Measurements from ENCODE around the gene SGTB. TPM values are rescaled to one million over a fixed set of nuclear protein-coding genes. Genes with fewer than 3 reads are reported as not detected.

SGTB gene, protein sequence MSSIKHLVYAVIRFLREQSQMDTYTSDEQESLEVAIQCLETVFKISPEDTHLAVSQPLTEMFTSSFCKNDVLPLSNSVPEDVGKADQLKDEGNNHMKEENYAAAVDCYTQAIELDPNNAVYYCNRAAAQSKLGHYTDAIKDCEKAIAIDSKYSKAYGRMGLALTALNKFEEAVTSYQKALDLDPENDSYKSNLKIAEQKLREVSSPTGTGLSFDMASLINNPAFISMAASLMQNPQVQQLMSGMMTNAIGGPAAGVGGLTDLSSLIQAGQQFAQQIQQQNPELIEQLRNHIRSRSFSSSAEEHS
- total RNA-seq: 18.1 and 23.9 TPM in 2 replicates

DNA sequence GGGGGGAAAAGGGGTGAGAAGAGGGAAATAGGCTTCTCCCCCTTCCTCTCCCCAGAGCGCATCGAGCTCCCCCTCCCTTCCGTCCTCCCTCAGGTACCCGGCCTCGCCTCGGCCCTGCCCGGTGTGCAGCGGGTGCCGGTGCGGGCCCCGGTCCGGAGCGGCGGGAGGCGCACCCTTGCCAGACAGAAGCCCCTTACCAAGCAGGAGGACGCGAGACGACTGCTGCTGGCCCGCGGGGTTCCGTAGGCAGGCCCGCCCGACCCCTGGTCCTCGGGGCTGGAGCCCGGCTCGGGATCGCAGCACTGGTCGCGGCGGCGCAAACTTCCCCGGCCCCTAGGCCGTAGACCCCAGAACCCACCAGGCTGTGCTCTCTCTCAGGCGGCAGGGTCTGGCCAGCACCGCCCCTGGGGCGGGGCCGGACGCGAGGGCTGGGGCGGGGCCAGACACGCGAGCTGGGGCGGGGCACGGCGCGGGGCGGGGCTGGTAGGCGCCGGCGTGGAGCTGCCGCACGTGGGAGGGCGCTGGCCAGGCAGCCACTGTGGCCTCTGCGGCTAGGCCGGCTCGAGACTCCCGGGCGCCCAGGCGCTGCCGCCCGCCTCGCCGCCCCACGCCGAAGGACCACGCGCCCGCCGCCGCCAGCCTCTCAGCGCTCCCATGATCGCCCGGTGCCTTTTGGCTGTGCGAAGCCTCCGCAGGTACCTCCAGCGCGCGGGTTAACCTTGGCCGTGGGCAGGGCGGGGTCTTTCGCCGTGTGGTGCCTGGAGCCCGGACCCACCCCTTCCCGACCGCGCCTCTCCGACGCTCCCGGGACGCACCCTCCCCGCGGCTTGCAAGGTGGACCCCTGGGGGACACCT, at the start of gene SGTB, which contains the start of gene NLN:
Gene SGTB (minus strand): TSS at position 390 of the 855 bp plus-strand sequence. CDS start 1,302 bp downstream, outside the sequence.
Gene NLN (plus strand): TSS at position 486 of the 855 bp plus-strand sequence. CDS start 169 bp downstream, at position 655.

DNA sequence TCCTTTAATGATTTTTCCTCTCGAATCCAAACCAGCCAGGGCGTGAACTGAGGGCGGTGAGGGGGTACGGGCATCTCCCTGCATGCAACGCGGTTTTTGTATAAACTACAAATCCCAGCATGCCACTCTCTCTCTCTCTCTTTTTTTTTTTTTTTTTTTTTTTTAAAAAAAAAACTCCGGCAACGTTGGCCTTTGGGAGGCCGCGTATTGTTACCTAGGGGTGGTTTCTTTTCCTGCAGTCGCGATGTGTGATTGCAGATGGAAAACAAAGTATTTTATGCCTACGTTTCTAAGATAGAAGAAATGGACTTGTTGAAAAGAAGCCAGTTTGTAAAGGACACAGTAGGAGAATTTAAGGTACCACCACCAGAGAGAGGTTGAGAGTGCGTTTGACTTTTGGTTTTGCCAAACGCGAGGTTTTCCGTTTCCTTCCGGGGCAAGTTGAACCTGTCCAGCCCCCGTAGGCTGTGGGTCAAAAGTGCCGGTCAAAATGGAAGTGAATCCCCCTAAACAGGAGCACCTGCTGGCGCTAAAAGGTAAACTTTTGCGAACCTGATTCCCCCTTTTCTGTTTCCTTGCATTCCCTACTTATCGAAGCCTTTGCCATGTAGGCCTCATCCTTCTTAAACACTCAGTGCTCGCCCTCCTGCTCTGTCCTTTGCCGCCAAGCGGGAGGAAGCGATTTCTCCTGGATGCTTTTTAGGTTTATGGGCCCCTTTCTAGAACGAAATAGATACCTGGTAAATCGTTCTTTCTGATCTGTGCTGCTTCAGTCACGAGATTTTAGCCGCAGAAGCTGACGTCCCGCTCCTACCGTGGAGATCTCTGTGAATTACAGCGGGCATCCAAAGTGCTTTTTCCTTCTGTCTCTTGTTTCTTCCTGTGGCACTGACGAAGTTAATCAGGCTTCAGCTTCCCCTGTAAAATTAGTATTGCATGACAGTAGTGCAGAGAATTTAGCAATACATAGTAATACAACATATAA, 97.0 kb downstream of the SGTB start, which contains the start of the genes SHLD3 and TRAPPC13:
Gene SHLD3 (plus strand): TSS at position 457 of the 985 bp plus-strand sequence. CDS start 4,561 bp downstream, outside the sequence.
Gene TRAPPC13 (plus strand): TSS at position 457 of the 985 bp plus-strand sequence. CDS start 34 bp downstream, at position 491.

DNA sequence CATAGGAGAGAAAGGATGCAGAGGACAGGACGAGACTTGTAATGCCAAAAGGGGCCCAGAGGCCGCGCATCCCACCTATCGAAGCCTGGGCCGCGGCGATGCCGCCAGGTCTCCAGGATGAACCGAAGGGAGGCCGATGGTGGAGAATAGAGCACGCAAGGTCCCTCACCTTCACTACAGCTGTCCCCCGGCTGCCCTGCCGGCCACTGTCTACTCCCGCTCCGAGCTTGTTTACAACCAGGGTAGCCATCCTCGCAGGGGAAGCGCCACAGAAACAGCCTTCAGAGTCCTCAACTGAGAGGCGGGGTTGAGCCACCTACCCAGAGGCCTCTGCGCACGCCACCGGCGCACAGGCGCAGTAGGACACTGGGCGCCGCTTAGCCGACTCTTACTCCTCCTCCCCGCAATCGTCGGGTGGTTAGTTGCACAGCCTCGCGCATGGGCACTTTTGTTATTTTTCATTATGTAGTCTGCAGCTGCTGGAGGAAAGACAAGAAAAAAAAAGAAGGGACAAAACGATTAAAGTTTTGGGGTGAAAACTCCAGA, 97.8 kb downstream of the SGTB start, which contains the start of gene TRIM23:
Gene TRIM23 (minus strand): TSS at position 309 of the 546 bp plus-strand sequence. CDS start 59 bp downstream, at position 250.

Other genes starting within 250 kb of the SGTB start
- 77.3 and 134 TPM in 2 replicates for gene ADAMTS6, start 240.2 kb downstream of the SGTB start, total RNA-seq
- 61.2 and 88.7 TPM in 2 replicates for gene CENPK, start 158.9 kb downstream of the SGTB start, total RNA-seq
- gene PPWD1, start 158.8 kb downstream of the SGTB start, total RNA-seq: 57.0 and 57.8 TPM in 2 replicates
- 14.9 and 15.4 TPM in 2 replicates for gene TRIM23, start 97.8 kb downstream of the SGTB start, total RNA-seq
- 6.2 and 8.0 TPM in 2 replicates for gene SHLD3, start 97.1 kb downstream of the SGTB start, total RNA-seq
- gene TRAPPC13, start 97.1 kb downstream of the SGTB start, total RNA-seq: 29.4 and 34.4 TPM in 2 replicates
- gene NLN, start 96 bp upstream of the SGTB start, total RNA-seq: 61.0 and 71.6 TPM in 2 replicates
- gene ERBIN, start 204.5 kb upstream of the SGTB start, total RNA-seq: 95.9 and 100 TPM in 2 replicates

Measured in thoracic aorta endothelial cell (primary cell).